Measurements from ENCODE around the gene ODC1.
"Not testable (repeated sequence)": the region's sequence is repeated elsewhere in the genome, so short reads cannot be mapped to it uniquely, and the experiment has no call there.

Gene ODC1

DNA sequence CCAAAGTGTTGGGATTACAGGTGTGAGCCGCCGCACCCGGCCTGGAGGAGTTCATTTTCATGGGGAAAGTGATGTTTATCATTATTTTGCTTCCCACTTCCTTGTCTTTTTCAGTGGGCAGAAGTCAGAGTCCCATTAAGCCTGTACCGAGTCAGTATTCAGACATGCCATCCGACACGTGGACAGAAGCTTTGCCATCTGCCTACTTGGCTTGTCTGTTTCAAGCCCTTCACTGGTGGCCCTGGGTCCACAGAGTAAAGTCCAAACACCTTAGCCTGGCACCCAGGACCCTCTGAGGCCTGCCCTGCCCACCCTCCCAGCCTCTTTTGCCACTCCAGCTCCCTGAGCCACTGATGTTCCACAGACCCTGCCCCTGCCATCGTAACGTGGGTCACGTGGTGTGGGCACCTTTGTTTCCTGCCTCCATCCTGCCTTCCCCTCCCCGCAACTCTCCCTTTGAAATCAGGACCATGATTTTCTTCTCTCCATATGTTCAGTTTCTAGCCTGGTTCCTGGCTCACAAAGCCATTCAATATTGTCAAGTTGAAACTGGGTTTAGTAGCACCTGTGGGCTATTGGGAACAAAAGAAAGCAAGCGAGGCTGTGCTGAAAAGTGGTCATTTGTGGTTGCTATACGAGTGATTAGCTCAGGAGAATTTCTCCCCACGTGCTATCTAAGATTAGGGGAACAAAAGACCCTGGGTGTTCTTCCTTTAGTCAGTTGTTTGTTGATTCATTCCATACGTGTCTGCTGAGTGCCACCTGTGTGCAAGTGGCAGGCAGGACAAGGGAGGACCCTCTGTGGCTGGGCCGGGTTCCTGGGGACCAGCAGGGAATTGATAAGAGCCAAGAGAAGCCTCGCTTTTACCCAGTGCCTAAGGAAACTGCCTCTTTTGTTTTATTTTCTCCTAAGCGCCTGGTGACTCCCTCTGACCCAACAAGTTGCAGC lies 5.1 kb upstream of the ODC1 start:
- no peak for DNase-seq (ENCODE audit: low read depth, low spot score)

DNA sequence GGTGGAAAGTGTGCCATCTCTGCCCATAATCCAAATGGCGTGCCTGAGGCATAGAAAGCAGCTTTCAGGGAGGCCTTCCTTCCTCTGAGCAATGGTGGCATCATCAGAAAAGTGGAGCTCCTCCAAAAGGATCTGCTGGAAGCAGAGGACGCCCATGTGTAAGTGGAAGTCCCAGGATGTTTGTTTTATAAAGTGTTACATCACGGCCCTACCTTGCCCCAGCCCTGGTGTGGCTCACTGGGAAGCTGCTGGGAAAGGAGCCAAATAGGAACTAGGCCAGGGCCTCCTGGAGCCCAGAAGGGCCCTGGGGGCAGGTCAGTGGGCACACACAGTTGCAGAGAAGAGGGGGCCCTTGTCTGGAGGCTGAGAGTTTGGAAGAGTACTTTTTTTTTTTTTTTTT lies 4.2 kb upstream of the ODC1 start:
- DNase-seq (ENCODE audit: low read depth, low spot score) = no peak

DNA sequence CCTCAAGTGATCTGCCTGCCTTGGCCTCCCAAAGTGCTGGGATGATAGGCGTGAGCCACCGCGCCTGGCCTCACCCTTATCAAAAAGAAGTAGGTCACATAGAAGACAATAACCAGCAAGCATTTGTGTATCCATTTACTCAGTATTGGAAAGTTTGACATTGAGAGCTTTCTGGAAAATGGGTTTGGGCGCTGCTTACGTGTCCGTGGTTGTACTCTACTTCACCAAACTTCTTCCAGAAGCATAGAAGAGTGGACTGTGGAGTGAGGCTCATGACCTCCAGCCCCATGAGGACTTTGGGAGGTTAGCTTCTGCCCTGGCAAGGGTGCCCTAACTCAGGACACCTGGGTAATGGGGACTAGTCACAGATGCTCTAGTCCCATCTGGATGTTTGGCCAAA lies 3.7 kb upstream of the ODC1 start:
- no peak for DNase-seq (ENCODE audit: low read depth, low spot score)

DNA sequence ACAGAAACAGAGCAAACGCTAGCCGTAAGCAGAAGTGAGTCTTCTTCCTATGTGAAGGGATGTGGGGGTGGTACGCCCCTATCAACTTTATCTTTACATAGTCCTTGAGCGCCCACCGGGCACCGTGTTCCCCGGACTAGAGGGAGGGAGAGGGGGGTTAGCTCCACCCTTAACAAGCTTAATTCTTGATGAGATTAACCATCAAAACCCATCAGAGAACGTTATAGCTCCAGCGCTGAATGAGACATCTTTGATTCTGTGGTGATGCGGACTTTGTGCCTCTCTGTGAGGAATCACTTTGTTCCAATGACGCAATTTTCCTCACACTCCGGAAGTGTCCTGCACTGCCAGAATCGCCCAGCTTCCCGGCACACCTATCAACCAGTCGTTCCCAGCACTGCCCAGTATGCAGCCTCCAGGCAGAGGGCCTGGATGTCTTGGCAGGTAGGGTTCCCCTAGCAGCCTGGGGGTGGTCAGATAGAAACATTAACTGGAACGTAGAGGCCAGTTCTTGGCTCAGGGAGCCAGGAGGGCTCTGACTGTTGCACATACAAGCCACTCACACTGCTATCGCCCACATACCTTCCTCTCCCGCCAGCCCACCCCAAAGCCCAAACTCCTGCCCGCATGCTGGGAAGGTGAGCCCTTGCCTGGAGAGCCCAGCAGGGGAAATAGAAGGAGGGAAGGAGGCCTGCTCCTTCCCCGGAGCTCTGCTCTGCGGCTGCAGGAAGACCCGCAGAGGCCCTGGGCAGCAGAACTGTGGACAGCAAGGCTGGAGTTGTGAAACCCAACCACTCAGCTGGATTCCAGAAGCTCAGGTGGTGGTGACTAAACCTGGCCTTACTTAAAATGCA lies 1.9 kb upstream of the ODC1 start:
- no peak for DNase-seq (ENCODE audit: low read depth, low spot score)

DNA sequence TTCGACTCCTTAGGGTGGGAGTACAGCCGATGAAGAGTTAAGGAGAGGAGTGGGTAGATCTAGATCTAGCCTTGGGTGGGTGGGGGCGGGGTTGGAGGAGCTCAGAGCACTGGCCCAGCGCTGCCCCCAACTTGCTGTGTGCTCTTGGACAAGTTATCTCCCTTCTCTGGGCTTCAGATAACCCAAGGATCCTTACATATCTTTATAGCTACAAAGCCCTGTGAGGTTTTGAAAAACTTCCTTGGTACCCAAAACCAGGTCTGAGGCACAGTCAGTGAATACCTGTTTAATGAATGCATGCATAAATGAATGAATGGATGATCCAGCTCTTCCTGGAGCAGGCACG lies 1.3 kb upstream of the ODC1 start:
- DNase-seq (ENCODE audit: low read depth, low spot score) = no peak

DNA sequence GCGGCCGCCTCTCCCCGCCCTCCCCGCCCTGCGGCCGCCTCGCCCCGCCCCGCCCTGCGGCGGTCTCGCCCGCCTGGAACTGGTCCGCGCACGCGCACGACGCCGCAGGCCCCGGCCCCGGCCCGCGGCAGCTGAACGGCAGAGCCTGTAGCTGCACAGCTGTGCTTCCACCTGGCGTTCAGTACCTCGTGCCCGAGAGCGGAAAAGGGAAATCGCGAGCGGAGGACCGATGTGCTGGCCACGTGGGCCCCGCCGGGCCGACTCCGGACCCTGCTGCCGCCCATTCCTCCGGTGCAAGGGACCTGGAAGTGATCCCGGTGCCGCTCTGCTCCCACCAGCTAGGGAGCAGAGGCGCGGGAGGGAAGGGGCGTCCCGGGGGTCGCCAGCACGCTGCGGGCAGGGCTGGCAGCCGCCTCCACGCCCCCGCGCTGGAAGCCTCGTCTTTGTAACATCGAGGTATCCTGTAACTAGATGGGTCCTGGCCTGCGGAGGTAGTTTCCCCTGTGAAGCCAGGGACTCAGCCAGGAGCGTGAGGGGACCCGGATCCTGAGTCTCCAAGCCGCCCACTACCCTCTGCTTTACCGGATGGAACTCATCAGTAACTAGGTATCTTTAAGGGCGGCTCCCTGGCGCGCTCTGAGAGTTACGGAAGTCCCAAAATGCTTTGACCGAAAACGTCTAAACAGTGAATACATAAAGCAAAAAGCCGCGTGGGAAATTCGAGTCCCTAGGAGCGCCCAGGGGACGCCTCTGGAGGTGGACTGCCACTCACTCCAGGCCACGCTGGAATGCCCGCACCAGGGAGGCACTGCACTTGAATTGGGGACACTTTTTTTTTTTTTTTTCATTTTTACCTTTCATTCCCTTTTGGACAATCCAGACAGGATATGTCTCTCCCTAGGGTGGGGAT lies 704 bp upstream of the ODC1 start:
- DNase-seq (ENCODE audit: low read depth, low spot score) = peak; percentile 87

DNA sequence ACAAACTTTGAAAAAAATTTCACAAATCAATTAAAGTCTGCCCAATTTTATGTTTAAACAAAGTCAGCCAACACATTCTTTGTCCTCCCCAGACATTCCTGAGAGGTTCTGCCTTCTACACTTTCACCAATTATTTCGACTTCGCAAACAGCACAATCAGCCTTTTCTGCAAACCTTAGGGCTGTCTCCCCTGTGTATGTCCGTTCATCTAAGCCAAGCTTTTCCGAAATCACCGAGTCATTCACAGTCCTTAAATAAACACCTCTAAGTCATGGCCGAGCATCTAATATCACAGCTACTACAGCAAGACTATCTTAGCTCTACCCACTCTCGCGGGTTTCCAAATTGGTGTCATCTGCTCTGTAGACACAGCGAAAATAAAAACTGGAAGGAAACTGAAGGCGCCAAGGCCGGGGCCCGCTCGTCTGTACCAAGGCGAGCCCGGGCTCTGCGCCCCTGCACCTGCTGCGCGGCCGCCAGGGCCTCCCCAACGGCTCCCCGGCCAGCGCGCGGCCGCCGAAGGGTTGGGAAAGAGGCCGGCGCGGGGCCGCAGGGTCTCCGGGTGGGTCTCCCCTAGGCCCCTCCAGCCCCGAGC lies 730 bp downstream of the ODC1 start:
- DNase-seq (ENCODE audit: low read depth, low spot score) = no peak

DNA sequence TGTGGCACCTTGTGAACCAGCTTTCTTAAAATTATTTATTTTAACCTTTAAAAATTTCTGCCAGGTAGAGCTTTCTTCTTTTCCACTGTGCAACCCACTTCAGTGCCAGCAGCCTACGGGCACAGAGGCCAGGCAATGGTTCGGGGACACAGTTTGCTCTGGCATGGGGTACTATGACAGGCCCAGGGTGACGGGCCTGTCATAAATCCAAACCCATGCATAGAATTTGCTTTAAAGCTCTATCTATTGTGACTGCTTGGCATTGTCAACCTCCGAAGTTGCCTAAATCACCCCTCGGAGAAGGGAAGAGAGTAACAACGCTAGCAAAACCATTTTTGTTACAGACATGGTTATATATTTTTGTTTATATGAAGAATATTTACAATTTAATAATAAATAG lies 1.5 kb downstream of the ODC1 start:
- no peak for DNase-seq (ENCODE audit: low read depth, low spot score)

DNA sequence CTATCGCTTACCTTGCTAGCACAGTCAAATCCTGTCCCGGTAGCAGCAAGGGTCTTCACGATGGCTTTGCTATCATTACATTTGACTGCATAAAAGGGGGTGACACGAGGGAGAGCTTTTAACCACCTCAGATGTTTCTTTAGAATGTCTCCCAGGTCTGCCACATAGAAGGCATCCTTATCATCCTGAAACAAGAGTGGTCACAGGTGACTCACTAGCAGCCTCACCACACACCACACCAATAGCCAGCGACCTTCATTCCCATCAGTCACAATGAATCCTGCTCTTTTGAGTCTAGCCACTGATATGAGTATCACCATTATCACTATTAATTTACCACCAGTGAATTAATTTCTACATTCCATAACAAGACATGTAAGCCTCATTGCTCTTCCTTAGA lies 3.7 kb downstream of the ODC1 start:
- no peak for DNase-seq (ENCODE audit: low read depth, low spot score)

DNA sequence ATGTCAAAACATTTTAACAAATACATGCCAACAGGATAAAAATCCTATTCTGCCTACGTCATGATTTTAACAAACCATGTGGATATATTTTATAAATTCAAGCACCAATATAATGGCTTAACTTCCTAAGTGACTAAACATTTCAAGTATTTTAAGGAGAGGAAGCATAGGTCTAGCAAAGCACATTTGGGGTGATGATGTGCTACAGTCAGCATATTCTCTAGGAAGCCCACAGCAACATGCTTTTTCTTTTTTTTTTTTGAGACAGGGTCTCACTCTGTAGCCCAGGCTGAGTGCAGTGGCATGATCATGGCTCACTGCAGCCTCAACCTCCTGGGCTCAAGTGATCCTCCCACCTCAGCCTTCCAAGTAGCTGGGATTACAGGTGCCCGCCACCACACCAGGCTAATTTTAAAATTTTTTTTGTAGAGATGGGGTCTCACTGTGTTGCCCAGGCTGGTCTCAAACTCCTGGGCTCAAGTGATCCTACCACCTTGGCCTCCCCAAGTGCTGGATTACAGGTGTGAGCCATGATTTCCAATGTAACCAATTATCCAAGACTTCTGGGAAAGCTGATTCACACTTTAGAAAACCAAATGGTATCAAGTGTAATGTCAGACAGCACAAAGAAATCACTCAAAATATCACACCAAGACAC lies 5.5 kb downstream of the ODC1 start:
- DNase-seq (ENCODE audit: low read depth, low spot score) = not testable (repeated sequence)

DNA sequence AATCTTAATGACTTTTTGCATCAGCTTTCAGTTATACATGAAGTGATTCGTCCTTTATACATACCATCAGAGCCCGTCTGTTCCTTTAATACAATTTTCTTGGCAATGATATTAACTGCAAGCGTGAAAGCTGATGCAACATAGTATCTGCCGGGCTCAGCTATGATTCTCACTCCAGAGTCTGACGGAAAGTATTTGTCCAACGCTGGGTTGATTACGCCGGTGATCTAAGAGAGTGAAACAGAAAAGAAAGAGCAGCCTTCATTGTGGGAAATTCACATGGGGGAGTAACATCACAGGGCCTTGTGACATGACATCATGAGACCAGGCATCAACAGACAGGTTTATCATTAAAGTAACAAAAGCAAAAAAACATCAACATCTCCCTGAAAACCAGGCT lies 6.2 kb downstream of the ODC1 start:
- no peak for DNase-seq (ENCODE audit: low read depth, low spot score)

DNA sequence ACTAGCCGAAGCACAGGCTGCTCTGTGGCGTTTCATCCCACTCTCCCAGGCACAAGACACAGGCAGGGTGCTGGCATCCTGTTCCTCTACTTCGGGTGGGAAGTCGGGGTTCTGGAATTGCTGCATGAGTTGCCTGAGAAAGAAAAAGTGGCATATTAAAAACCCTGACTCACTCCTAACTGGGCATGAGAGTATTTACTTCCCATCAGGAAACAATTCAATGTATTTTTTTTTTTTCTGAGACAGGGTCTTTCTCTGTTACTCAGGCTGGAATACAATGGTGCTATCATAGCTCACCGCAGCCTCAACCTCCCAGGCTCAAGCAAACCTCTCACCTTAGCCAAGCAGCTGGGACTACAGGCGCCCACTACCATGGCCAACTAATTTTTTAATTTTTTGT lies 7.4 kb downstream of the ODC1 start:
- DNase-seq (ENCODE audit: low read depth, low spot score) = no peak

DNA sequence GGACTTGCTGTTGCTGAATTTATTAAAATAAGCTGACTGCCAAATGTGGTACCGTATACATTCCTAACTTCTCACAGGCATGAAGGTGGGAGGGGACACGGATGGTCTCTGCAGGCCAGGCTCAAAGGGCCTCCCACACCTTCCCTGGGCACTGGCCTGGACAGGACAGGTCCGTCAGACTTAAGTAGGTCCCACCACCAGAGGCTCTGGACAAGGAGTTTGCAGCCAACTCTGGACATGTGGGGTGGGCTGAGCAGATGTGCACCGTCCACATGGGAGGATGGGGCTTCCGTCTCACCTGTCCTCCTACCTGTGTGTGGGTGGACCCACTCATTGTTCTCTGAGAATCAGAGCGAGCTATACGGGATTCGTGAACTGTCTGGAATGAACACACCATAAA lies 8.2 kb downstream of the ODC1 start:
- no peak for DNase-seq (ENCODE audit: low read depth, low spot score)

DNA sequence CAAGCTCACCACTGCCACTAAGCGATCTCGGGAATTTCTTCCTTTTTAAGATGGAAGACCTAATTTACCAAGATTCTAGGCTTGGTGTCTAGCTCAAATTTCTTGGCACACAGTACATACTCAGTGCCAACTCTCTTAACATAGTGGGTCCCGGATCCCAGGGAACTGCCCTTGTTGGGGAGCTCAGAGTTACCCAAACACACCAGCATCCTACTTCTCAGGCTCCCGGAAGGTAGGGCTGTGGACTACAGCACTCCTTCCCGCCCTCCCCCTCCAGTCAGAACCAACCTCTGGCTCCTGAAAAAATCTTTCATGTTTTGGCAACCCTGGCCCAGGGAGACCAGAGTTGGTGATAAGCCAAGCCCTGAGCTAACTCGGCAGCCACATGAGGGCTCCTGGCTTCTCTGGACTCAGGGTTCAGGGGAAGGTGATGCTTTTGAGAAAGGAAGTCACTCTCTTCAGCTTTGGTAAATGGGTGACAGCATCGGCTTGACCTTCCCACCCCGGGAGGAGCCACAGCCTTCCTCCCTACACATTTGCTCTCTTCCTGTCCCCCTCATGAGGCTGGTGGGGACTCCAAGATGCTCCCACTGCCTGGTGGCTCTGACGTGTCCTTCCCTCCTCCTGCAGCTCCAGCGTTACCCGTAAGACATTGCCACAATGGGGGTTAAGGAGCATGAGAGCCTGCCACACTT lies 8.8 kb downstream of the ODC1 start:
- DNase-seq (ENCODE audit: low read depth, low spot score) = no peak

DNA sequence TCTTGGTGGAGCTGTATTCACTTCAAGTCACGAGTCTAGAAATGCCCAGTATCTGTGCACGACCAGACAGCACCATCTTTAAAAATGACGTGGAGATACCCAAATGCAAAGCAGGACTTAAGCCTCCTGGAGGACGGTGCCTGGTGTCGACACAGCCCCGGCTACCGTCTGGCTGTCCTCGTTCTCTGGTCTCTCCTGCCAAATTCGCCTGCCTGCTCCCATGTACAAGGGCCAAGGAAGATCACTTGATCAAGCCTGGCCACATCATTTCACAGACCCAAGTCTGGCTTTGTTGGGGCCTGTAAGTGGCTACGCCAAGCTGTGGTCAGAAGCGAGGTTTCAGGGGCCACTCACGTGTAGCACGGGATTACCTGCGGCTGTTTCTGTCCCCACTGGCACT lies 9.4 kb downstream of the ODC1 start:
- DNase-seq (ENCODE audit: low read depth, low spot score) = no peak

DNA sequence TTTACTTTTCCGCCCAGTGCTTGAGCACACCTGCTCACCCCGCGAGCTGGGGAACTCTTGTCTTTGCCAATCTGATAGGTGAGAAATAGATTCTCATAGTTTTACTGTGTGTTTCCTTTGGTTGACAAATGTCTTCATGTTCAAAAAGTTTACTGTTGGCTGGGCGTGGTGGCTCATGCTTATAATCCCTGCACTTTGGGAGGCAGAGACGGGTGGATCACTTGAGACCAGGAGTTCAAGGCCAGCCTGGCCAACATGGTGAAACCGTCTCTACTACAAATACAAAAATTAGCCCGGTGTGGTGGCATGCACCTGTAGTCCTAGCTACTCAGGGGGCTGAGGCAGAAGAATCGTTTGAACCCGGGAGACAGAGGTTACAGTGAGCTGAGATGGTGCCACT lies 10.3 kb downstream of the ODC1 start:
- no peak for DNase-seq (ENCODE audit: low read depth, low spot score)

DNA sequence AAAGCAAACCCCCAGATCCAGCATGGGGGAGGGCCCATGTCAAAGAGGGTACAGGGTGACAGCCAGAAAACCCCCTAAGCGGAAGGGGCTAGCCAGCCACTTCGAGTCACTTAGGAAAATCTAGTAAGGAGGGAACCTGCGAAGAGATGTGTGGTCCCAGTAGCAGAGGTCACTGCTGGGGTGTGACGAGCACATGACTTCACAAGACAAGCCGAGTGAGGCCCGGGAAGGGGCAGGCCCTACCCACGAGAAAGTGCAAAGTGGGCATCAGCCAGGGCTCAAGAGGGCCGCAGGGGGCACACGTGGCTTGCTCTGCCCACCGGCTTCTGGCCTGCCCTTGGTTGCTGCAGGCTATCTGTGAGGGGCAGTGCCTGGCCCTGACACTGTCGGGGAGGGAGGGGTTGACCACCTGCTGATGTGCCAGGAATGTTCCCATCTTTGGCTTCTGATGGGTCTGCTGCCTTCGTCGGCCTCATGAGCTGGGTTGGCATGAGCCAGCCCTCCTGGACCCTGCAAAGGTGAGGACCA lies 11.5 kb downstream of the ODC1 start:
- no peak for DNase-seq (ENCODE audit: low read depth, low spot score)

DNA sequence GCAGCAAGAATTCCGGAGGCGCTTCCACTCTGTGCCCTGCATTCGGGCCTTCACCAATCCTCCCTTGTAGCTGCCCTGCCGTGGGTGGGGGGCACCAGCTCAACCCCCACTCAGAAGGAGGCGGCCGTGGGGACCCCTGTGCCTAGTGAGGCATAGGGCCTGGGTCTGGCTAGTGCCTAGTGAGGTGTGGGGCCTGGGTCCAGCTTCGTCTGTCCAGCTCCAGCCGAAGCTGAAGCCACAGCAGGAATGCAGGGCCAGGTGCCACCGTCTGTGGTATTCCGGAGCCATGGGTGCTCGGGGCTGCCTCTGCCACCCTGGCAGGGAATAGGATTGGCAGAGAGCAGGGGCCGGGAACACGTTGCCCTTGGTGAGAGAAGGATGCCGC lies 12.3 kb downstream of the ODC1 start:
- DNase-seq (ENCODE audit: low read depth, low spot score) = no peak

DNA sequence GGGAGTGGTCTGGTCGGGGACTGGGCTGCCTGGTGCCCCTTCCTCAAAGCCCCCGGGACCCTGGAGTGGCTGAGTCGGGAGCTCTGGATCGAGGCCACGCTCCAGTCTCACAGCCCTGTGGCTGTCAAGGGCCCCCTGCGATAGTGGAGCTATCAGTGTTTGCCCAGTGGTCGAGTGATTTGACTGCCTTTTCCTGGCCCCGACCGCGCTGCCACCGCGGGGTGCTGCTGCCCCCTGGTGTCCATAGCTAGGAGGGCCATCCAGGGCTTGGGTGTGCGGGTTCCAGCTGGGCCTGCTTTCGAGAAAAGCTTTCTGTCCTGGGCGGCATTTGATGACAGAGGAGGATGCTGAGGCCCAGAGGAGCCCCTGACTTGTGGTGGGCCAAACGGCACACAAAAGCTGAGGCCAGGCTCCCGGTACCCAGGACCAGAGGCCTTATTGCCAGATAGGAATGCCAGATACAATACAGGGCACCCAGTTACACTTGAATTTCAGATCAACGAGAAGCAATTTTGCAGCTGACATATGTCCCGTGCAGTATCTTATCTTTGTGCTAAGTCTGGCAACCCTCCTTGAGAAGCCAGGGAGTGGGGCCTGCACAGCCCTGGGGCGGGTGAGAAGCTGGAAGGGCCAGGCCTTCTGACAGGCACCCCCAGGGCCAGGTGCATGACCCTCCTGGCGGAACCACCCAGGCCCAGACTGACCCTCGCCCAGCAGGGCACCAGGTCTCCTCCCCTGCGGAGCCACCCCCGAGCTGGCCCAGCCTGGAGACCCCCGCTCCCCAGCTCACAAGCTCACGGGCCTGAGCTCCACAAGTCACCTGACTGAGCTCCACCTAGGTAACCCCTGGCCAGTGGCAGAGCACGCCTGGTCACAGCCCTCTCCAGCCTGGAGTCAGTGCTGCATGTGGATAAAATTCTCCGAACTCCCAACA lies 13.0 kb downstream of the ODC1 start:
- peak; percentile 47 for DNase-seq (ENCODE audit: low read depth, low spot score)

Measured in activated naive CD8-positive, alpha-beta T cell treated with anti-CD3 and anti-CD28 coated beads, Interleukin-2, amount 50 U/mL, for 16 hours (primary cell).